Measurements from ENCODE around the gene RIMS3. TPM values are rescaled to one million over a fixed set of nuclear protein-coding genes. Genes with fewer than 3 reads are reported as not detected.

The RIMS3 gene
- polyA plus RNA-seq, 2 donors, result 0.35 to 0.56 TPM

DNA sequence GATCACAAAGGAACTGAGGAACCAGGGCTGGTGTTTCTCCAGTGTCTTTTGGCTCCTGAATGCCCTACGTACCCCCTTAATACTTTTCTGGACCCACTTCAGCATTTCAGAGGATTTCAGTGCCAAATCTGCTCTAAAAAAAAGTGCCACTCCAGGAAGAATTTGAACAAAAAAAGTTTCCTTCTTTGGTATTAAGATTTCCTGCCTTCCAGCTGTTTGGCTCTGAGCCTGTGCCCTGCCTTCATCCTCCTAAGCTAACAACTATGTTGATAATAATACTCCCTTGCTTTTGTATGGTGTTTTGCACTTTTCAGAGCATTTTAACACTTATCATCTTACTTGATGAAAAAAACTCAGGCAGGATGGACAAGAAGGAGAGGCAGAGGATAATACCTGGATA lies 11.0 kb upstream of the RIMS3 start:
- no peaks in the 10 kb centered on the region for H3K9me3 ChIP-seq (ENCODE audit: control insufficient read depth in 2 of 2, insufficient read depth in 1 of 2, low read depth in 1 of 2, low read length in 1 of 2)
- H3K4me1 ChIP-seq (ENCODE audit: control insufficient read depth in 2 of 2, insufficient read depth in 2 of 2, low read length in 1 of 2), result no peaks in the 10 kb centered on the region
- no peak overlapping the region for H3K4me3 ChIP-seq (ENCODE audit: low read depth in 1 of 2, low read length in 2 of 2)
- no peaks in the 10 kb centered on the region for H3K36me3 ChIP-seq (ENCODE audit: control insufficient read depth in 2 of 2, insufficient read depth in 2 of 2, low read length in 1 of 2)
- no peaks in the 10 kb centered on the region for H3K27me3 ChIP-seq (ENCODE audit: control insufficient read depth in 1 of 2, insufficient read depth in 2 of 2, low read length in 2 of 2)
- no peak overlapping the region for H3K27ac ChIP-seq (ENCODE audit: low read depth in 2 of 2, low read length in 1 of 2)
- 9 to 26% methylated on average over 1 of the region's 1 CpG for WGBS, 2 donors

DNA sequence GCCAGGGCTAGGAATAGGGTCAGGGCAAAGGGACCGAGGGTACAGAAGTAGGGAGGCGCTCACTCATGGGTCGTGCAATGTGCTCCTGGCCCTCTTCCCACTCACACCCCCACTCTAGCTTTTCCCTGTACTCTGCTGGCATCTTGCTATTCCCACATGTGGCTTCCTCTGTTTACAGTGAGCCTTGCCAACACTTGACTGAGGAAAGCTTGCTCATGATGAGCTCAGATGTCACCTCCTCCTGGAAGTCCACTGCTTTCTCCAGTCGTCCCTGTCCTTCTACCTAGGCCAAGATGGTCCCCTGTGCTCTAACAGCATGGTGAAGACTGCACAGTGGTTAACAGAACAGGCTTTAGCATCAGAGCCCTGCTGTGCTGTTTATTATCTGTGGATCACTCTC lies 8.0 kb upstream of the RIMS3 start:
- 80 to 87% methylated on average over 4 of the region's 4 CpGs for WGBS, 2 donors
- Histone ChIP-seq H3K4me3 (ENCODE audit: low read depth in 1 of 2, low read length in 2 of 2) (no peak overlapping the region), H3K9me3 (ENCODE audit: control insufficient read depth in 2 of 2, insufficient read depth in 1 of 2, low read depth in 1 of 2, low read length in 1 of 2) (no peaks in the 10 kb centered on the region), H3K4me1 (ENCODE audit: control insufficient read depth in 2 of 2, insufficient read depth in 2 of 2, low read length in 1 of 2) (no peaks in the 10 kb centered on the region), H3K36me3 (ENCODE audit: control insufficient read depth in 2 of 2, insufficient read depth in 2 of 2, low read length in 1 of 2) (no peaks in the 10 kb centered on the region), H3K27me3 (ENCODE audit: control insufficient read depth in 1 of 2, insufficient read depth in 2 of 2, low read length in 2 of 2) (no peaks in the 10 kb centered on the region), H3K27ac (ENCODE audit: low read depth in 2 of 2, low read length in 1 of 2) (no peak overlapping the region)

DNA sequence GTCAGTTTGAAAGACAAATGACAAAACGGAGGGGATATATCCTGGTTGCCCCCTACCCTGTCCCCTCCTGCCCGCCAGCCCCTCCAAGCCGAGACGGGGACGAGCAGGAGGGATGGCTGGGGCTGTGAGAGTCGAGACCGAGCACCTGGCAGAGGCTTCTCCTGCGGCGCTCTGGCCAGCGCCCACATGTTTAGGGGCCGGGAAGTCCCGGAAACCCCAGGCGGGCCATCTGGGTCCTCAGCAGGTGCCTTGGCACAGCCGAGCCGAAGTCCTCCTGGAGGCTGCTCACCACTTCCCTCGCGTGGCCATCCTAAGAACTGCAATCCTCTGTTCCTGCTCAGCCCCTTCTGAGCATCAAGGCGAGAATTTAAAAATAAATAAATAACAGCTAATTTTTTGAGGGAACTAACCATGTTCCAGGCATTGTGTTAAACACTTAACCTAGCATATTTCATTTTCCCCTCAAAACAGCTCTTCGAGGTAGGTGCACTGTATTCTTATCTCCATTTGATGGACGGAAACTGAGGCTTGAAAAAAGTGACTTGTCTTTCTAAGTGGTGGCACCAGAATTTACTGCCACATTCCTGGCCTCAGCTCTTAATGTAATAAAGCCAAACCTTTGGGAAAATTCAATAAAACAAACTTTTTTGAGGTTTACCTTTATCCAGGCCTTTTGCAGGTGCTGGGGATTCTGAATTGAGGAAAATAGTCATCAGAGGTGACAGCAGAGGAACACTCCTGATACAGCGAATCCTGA lies 3.5 kb upstream of the RIMS3 start:
- H3K4me3 ChIP-seq (ENCODE audit: low read depth in 1 of 2, low read length in 2 of 2), result no peak overlapping the region
- H3K27ac ChIP-seq (ENCODE audit: low read depth in 2 of 2, low read length in 1 of 2), result no peak overlapping the region
- peaks cover 0 to 7% of the 10 kb centered on the region in 2 donors for H3K4me1 ChIP-seq (ENCODE audit: control insufficient read depth in 2 of 2, insufficient read depth in 2 of 2, low read length in 1 of 2)
- no peaks in the 10 kb centered on the region for H3K9me3 ChIP-seq (ENCODE audit: control insufficient read depth in 2 of 2, insufficient read depth in 1 of 2, low read depth in 1 of 2, low read length in 1 of 2)
- H3K27me3 ChIP-seq (ENCODE audit: control insufficient read depth in 1 of 2, insufficient read depth in 2 of 2, low read length in 2 of 2), result no peaks in the 10 kb centered on the region
- H3K36me3 ChIP-seq (ENCODE audit: control insufficient read depth in 2 of 2, insufficient read depth in 2 of 2, low read length in 1 of 2), result no peaks in the 10 kb centered on the region
- WGBS, 2 donors, result 11 to 12% methylated on average over 21 of the region's 21 CpGs

DNA sequence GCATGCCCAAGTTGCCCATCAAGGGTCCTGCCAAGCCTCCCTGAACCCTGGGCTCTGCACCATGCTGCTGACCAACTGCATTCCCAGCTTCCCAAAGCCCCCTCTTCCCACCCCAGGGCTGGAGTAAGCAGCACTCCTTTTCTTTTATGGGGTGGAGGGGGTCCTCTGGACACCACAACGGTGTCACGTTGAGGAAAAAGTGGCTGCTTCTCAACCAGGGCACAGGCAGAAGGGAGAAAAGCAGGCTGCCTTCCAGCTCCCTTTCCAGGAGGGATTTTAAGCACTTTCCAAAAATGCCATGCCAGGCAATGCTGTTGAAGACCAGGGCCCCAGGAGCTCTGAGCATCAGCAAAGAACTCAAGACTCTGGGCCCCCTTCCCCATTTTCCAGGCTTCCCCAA lies 691 bp downstream of the RIMS3 start:
- Histone ChIP-seq H3K4me3 (ENCODE audit: low read depth in 1 of 2, low read length in 2 of 2) (peak overlapping the region in 1 of 2 donors; percentile 59), H3K9me3 (ENCODE audit: control insufficient read depth in 2 of 2, insufficient read depth in 1 of 2, low read depth in 1 of 2, low read length in 1 of 2) (no peaks in the 10 kb centered on the region), H3K27me3 (ENCODE audit: control insufficient read depth in 1 of 2, insufficient read depth in 2 of 2, low read length in 2 of 2) (no peaks in the 10 kb centered on the region), H3K27ac (ENCODE audit: low read depth in 2 of 2, low read length in 1 of 2) (no peak overlapping the region), H3K4me1 (ENCODE audit: control insufficient read depth in 2 of 2, insufficient read depth in 2 of 2, low read length in 1 of 2) (peaks cover 4 to 7% of the 10 kb centered on the region in 2 donors), H3K36me3 (ENCODE audit: control insufficient read depth in 2 of 2, insufficient read depth in 2 of 2, low read length in 1 of 2) (no peaks in the 10 kb centered on the region)
- 45 to 66% methylated on average over 2 of the region's 2 CpGs for WGBS, 2 donors

DNA sequence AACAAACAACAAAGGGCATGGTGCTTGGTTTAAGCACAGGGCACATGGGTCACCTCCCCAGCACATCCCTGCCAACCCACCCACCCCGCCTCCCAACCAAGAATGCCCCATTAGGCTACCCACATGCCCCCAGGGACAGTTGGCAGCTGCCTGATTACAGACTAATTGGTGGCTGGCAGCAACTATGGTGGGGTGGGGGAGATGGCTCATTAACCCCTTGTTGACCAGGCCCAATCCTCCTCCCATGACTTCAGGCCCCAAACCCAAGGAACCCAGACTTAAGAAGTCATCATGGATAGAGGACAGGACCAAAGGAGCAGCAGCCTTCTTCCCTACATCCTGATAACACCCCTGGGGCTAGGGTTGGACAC lies 1.3 kb downstream of the RIMS3 start:
- H3K4me1 ChIP-seq (ENCODE audit: control insufficient read depth in 2 of 2, insufficient read depth in 2 of 2, low read length in 1 of 2), result peaks cover 4 to 7% of the 10 kb centered on the region in 2 donors
- no peaks in the 10 kb centered on the region for H3K9me3 ChIP-seq (ENCODE audit: control insufficient read depth in 2 of 2, insufficient read depth in 1 of 2, low read depth in 1 of 2, low read length in 1 of 2)
- no peak overlapping the region for H3K4me3 ChIP-seq (ENCODE audit: low read depth in 1 of 2, low read length in 2 of 2)
- H3K27ac ChIP-seq (ENCODE audit: low read depth in 2 of 2, low read length in 1 of 2), result no peak overlapping the region
- no peaks in the 10 kb centered on the region for H3K36me3 ChIP-seq (ENCODE audit: control insufficient read depth in 2 of 2, insufficient read depth in 2 of 2, low read length in 1 of 2)
- 62 to 77% methylated on average over 1 of the region's 1 CpG for WGBS, 2 donors
- no peaks in the 10 kb centered on the region for H3K27me3 ChIP-seq (ENCODE audit: control insufficient read depth in 1 of 2, insufficient read depth in 2 of 2, low read length in 2 of 2)

DNA sequence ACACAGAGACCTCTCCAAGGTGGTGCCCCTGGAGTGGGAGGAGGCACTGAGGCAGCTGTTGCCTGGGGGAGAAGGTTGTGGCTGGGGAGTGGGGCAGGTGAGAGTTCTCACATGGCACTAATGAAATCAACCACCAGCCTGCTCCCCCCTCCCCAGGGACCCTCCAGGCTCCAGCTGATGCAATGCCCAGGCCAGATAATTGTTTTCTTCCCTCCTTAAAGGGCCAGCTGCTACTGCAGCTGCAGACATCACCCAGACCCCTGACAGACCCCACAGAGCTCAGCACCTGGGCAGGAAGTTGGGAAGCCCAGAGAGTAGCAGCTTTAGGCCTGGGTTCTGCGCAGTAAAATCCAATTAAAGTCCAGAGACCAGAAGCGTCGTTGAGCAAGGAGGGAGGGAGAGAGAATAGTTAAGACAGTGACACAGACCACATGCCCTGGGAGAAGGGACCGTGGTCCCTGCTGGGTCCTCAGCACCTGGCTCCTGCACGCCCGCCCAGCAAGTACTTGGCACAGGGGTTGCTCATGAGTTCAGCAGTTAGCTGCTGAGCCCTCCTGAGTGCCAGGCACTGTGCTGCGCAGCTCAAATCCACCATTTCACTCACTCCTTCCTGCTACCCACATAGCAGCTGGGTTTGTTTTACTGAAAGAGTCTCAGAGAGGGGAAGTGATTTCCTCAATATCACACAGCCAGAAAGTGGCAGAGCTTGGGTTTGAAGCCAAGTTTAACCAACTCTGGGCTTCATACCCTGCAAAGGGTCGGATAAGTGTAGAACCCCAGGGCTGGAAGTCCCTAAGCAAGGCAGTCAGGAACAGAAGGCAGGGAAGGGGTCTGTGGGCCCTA lies 1.9 kb downstream of the RIMS3 start:
- no peak overlapping the region for H3K4me3 ChIP-seq (ENCODE audit: low read depth in 1 of 2, low read length in 2 of 2)
- H3K9me3 ChIP-seq (ENCODE audit: control insufficient read depth in 2 of 2, insufficient read depth in 1 of 2, low read depth in 1 of 2, low read length in 1 of 2), result no peaks in the 10 kb centered on the region
- H3K4me1 ChIP-seq (ENCODE audit: control insufficient read depth in 2 of 2, insufficient read depth in 2 of 2, low read length in 1 of 2), result peaks cover 4 to 7% of the 10 kb centered on the region in 2 donors
- H3K27me3 ChIP-seq (ENCODE audit: control insufficient read depth in 1 of 2, insufficient read depth in 2 of 2, low read length in 2 of 2), result no peaks in the 10 kb centered on the region
- 54 to 60% methylated on average over 8 of the region's 8 CpGs for WGBS, 2 donors
- H3K27ac ChIP-seq (ENCODE audit: low read depth in 2 of 2, low read length in 1 of 2), result peak overlapping the region in 1 of 2 donors; percentile 50
- no peaks in the 10 kb centered on the region for H3K36me3 ChIP-seq (ENCODE audit: control insufficient read depth in 2 of 2, insufficient read depth in 2 of 2, low read length in 1 of 2)

DNA sequence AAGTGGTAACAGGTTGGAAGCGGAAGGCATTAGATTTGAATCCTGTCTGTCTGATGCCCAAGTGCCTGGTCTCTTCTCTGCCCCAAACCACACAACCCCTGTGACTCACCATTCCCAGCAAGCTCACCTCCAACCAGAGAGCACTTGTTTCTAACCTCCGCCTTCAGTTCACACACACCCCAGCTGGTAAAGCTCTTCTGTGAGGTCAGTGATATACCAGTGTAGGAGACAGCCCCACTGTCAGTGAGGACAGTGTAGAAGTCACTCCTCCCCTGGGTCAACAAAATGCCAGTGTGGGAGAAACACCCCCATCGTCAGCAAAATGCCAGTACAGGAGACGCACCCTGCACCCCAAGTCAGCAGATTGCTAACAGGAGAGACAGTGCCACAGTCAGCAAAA lies 2.6 kb downstream of the RIMS3 start:
- no peaks in the 10 kb centered on the region for H3K27me3 ChIP-seq (ENCODE audit: control insufficient read depth in 1 of 2, insufficient read depth in 2 of 2, low read length in 2 of 2)
- no peaks in the 10 kb centered on the region for H3K36me3 ChIP-seq (ENCODE audit: control insufficient read depth in 2 of 2, insufficient read depth in 2 of 2, low read length in 1 of 2)
- H3K4me1 ChIP-seq (ENCODE audit: control insufficient read depth in 2 of 2, insufficient read depth in 2 of 2, low read length in 1 of 2), result peaks cover 4 to 7% of the 10 kb centered on the region in 2 donors
- H3K4me3 ChIP-seq (ENCODE audit: low read depth in 1 of 2, low read length in 2 of 2), result no peak overlapping the region
- peak overlapping the region in 1 of 2 donors; percentile 50 for H3K27ac ChIP-seq (ENCODE audit: low read depth in 2 of 2, low read length in 1 of 2)
- 75% methylated on average over 4 of the region's 4 CpGs for WGBS, 2 donors
- no peaks in the 10 kb centered on the region for H3K9me3 ChIP-seq (ENCODE audit: control insufficient read depth in 2 of 2, insufficient read depth in 1 of 2, low read depth in 1 of 2, low read length in 1 of 2)

DNA sequence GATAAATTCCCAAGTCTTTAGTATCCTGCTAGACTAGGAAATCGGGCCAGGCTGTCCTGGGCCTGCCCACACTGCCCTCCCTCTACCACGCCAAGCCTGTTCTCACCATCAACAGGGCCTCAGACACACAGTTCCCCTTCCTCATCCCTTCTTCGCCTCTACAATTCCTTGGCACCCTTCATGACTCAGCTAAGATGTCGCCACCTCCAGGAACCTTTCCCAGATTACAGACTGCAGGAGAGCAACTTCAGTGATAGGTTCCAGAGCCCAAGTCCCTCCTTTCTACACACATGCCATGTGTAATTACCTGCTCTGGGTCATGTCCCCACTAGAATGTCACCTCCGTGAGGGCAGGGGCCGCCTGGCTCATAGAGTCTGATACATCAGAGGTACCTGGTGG lies 3.3 kb downstream of the RIMS3 start:
- Histone ChIP-seq H3K4me1 (ENCODE audit: control insufficient read depth in 2 of 2, insufficient read depth in 2 of 2, low read length in 1 of 2) (peaks cover 4 to 7% of the 10 kb centered on the region in 2 donors), H3K9me3 (ENCODE audit: control insufficient read depth in 2 of 2, insufficient read depth in 1 of 2, low read depth in 1 of 2, low read length in 1 of 2) (no peaks in the 10 kb centered on the region), H3K36me3 (ENCODE audit: control insufficient read depth in 2 of 2, insufficient read depth in 2 of 2, low read length in 1 of 2) (no peaks in the 10 kb centered on the region), H3K4me3 (ENCODE audit: low read depth in 1 of 2, low read length in 2 of 2) (no peak overlapping the region), H3K27me3 (ENCODE audit: control insufficient read depth in 1 of 2, insufficient read depth in 2 of 2, low read length in 2 of 2) (no peaks in the 10 kb centered on the region), H3K27ac (ENCODE audit: low read depth in 2 of 2, low read length in 1 of 2) (no peak overlapping the region)
- 69 to 77% methylated on average over 6 of the region's 6 CpGs for WGBS, 2 donors

DNA sequence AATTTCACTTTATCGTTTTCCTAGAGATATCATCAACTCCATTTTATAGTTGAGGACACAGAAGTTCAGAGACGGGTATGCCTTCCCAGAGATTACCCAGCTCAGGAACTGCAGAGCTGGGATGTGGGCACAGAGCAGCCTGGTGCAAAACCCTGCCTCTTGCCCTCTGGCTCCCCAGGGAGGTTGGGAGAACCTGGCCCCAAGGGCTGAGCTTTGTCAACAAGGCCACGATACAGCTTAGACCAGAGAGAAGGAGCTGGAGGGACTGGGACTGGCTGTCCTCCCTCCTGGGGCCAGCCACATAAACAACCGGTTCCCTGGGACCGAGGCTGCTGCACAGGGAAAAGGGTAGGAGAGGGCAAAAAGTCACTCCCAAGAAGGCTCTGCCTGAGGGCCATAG lies 3.8 kb downstream of the RIMS3 start:
- Histone ChIP-seq H3K27me3 (ENCODE audit: control insufficient read depth in 1 of 2, insufficient read depth in 2 of 2, low read length in 2 of 2) (no peaks in the 10 kb centered on the region), H3K9me3 (ENCODE audit: control insufficient read depth in 2 of 2, insufficient read depth in 1 of 2, low read depth in 1 of 2, low read length in 1 of 2) (no peaks in the 10 kb centered on the region), H3K27ac (ENCODE audit: low read depth in 2 of 2, low read length in 1 of 2) (no peak overlapping the region), H3K36me3 (ENCODE audit: control insufficient read depth in 2 of 2, insufficient read depth in 2 of 2, low read length in 1 of 2) (no peaks in the 10 kb centered on the region), H3K4me1 (ENCODE audit: control insufficient read depth in 2 of 2, insufficient read depth in 2 of 2, low read length in 1 of 2) (peaks cover 4 to 7% of the 10 kb centered on the region in 2 donors), H3K4me3 (ENCODE audit: low read depth in 1 of 2, low read length in 2 of 2) (no peak overlapping the region)
- WGBS, 2 donors, result 70 to 77% methylated on average over 5 of the region's 5 CpGs

DNA sequence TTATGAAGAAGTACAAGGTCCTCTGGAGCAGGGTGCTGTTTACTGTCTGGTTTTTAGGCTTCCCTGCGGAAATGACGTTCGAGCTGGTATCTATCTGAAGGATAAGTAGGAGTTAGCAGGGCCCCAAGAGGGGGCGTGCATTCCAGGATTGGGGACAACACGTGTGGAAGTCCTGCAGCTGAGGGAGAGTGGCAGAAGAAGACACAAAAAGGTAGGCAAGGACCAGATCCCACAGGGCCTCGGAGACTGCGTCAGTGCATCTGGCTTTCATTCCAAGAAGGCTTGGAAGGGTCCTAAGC lies 5.9 kb downstream of the RIMS3 start:
- Histone ChIP-seq H3K36me3 (ENCODE audit: control insufficient read depth in 2 of 2, insufficient read depth in 2 of 2, low read length in 1 of 2) (no peaks in the 10 kb centered on the region), H3K27me3 (ENCODE audit: control insufficient read depth in 1 of 2, insufficient read depth in 2 of 2, low read length in 2 of 2) (no peaks in the 10 kb centered on the region), H3K4me3 (ENCODE audit: low read depth in 1 of 2, low read length in 2 of 2) (no peak overlapping the region), H3K4me1 (ENCODE audit: control insufficient read depth in 2 of 2, insufficient read depth in 2 of 2, low read length in 1 of 2) (peaks cover under 1 to 4% of the 10 kb centered on the region in 2 donors), H3K27ac (ENCODE audit: low read depth in 2 of 2, low read length in 1 of 2) (no peak overlapping the region), H3K9me3 (ENCODE audit: control insufficient read depth in 2 of 2, insufficient read depth in 1 of 2, low read depth in 1 of 2, low read length in 1 of 2) (no peaks in the 10 kb centered on the region)
- WGBS, 2 donors, result 74 to 75% methylated on average over 7 of the region's 7 CpGs

Measured in esophagus (tissue), 2 donors.